ENCODE results near the gene NUDT9. TPM values are rescaled to one million over a fixed set of nuclear protein-coding genes. Genes with fewer than 3 reads are reported as not detected.
"Not testable (repeated sequence)": the region's sequence is repeated elsewhere in the genome, so short reads cannot be mapped to it uniquely, and the experiment has no call there.

NUDT9 gene, protein sequence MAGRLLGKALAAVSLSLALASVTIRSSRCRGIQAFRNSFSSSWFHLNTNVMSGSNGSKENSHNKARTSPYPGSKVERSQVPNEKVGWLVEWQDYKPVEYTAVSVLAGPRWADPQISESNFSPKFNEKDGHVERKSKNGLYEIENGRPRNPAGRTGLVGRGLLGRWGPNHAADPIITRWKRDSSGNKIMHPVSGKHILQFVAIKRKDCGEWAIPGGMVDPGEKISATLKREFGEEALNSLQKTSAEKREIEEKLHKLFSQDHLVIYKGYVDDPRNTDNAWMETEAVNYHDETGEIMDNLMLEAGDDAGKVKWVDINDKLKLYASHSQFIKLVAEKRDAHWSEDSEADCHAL
- 38.5 and 40.7 TPM in 2 replicates for total RNA-seq (2014; rRNA removed; shearing (Covaris generic))

GRCh38 chr4:87422104-87423052, at the start of gene NUDT9:
NUDT9 (plus strand) TSS chr4:87422573; CDS start chr4:87422906, 333 bp downstream.
- Histone ChIP-seq H3K4me3 (peak within 1 kb of the TSS; percentile 66), H3K27me3 (no peaks in the 10 kb centered on the region), H3K36me3 (no peaks in the 10 kb centered on the region), H3K27ac (peak within 1 kb of the TSS; percentile 72), H3K9me3 (replicated peaks) (no peaks in the 10 kb centered on the region), H3K4me1 (peaks cover 17% of the 10 kb centered on the region)
- peak; percentile 98 to 99 for DNase-seq

GRCh38 chr4:87375719-87376291, 46.6 kb upstream of the NUDT9 start:
- H3K36me3 ChIP-seq: peaks cover 32% of the 10 kb centered on the region
- no peak overlapping the region for H3K4me3 ChIP-seq
- H3K27ac ChIP-seq: no peak overlapping the region
- no peaks in the 10 kb centered on the region for H3K4me1 ChIP-seq
- H3K27me3 ChIP-seq: no peaks in the 10 kb centered on the region
- no peaks in the 10 kb centered on the region for H3K9me3 ChIP-seq (replicated peaks)
- DNase-seq: peak in 1 of 2 experiments; percentile 63

- H3K27ac ChIP-seq: no peak overlapping the region
- H3K36me3 ChIP-seq: peaks cover 32% of the 10 kb centered on the region
- H3K4me3 ChIP-seq: no peak overlapping the region
- no peaks in the 10 kb centered on the region for H3K9me3 ChIP-seq (replicated peaks)
- H3K4me1 ChIP-seq: no peaks in the 10 kb centered on the region
- H3K27me3 ChIP-seq: no peaks in the 10 kb centered on the region
- no peak for DNase-seq
Measured at GRCh38 chr4:87377816-87378215, 44.6 kb upstream of the NUDT9 start.

DNA sequence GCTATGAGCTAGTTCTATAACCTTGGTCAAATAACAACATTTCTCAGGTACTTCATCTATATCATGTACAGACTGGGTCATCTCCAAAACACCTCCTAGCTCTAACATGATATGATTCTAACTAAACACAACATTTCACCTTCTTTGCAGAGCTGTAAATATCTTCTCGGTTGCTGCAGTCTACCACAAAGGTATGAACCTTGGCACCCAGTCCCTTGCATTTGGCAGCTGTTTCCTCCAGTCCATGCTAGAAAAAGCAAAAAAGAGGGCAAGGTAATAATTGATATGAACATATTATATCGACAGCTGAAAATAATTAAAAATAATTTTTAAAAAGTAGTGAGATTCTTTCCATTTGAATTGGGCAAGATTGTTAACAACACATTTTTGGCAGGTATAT, 40.3 kb upstream of the NUDT9 start:
- Histone ChIP-seq H3K27me3 (no peaks in the 10 kb centered on the region), H3K4me1 (no peaks in the 10 kb centered on the region), H3K36me3 (peaks cover 31% of the 10 kb centered on the region), H3K27ac (no peak overlapping the region), H3K9me3 (replicated peaks) (peaks cover 2% of the 10 kb centered on the region; the same call in 1 of the 2 replicates), H3K4me3 (no peak overlapping the region)
- no peak for DNase-seq

- H3K4me1 ChIP-seq: no peaks in the 10 kb centered on the region
- no peak for DNase-seq
- no peaks in the 10 kb centered on the region for H3K27me3 ChIP-seq
- H3K36me3 ChIP-seq: peaks cover 31% of the 10 kb centered on the region
- H3K27ac ChIP-seq: no peak overlapping the region
- peaks cover 2% of the 10 kb centered on the region; the same call in 1 of the 2 replicates for H3K9me3 ChIP-seq (replicated peaks)
- no peak overlapping the region for H3K4me3 ChIP-seq
Measured at GRCh38 chr4:87382931-87383330, 39.4 kb upstream of the NUDT9 start.

GRCh38 chr4:87384466-87385132, 37.8 kb upstream of the NUDT9 start:
- DNase-seq; H3K4me1 ChIP-seq; H3K4me3 ChIP-seq; H3K27me3 ChIP-seq; H3K27ac ChIP-seq; H3K9me3 ChIP-seq (replicated peaks): not testable (repeated sequence)
- peaks cover 30% of the 10 kb centered on the region for H3K36me3 ChIP-seq

DNA sequence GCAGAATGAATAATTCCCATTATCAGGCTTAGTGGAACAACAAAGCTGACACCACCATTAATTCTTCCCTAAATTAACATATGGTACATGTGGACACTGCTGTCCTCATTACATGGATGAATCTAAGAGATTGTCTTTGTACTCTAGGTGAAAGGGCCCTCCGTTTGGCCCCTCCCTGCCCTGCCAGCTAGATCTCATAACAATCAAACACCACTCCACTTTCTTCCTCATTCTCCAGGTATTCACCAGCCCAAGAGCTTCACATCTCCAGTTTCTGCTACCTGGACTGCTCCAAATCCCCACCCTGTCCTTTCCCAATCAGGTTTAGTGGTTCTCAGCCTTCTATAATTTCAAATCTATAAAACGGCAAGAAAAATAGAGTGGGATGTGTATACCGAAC, 35.1 kb upstream of the NUDT9 start:
- Histone ChIP-seq H3K9me3 (replicated peaks) (peaks cover 2% of the 10 kb centered on the region; the same call in 1 of the 2 replicates), H3K36me3 (peaks cover 15% of the 10 kb centered on the region), H3K27me3 (no peaks in the 10 kb centered on the region), H3K27ac (no peak overlapping the region), H3K4me3 (no peak overlapping the region), H3K4me1 (peaks cover 6% of the 10 kb centered on the region; the same call in 1 of the 2 replicates)
- DNase-seq: no peak

DNA sequence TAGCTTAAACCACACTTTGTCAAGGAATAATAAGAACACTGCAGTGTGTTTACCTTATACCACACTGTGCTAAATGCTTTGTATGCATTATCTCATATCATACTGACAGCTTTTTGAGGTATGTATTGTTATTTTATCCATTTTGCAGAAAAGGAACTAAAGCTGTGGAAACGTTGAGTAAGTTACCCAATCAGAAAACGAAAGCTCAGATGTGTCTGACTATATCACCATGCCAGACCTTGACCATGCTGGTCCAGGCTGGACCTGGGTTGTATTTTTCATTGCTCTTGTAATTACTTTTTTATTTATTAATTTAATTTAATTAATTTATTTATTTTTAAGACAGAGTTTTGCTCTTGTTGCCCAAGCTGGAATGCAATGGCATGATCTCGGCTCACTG, 33.5 kb upstream of the NUDT9 start:
- Histone ChIP-seq H3K9me3 (replicated peaks) (no peaks in the 10 kb centered on the region; the same call in 1 of the 2 replicates), H3K27ac (no peak overlapping the region), H3K27me3 (no peaks in the 10 kb centered on the region), H3K36me3 (peaks cover 10% of the 10 kb centered on the region), H3K4me1 (peaks cover 7% of the 10 kb centered on the region; the same call in 1 of the 2 replicates), H3K4me3 (no peak overlapping the region)
- DNase-seq: no peak

GRCh38 chr4:87390055-87390454, 32.3 kb upstream of the NUDT9 start:
- H3K9me3 ChIP-seq (replicated peaks); DNase-seq; H3K27me3 ChIP-seq; H3K36me3 ChIP-seq; H3K4me1 ChIP-seq: not testable (repeated sequence)
- Histone ChIP-seq H3K4me3 (peak overlapping the region; percentile 70), H3K27ac (peak overlapping the region; percentile 61)

- H3K4me3 ChIP-seq: peak overlapping the region; percentile 70
- no peaks in the 10 kb centered on the region; the same call in 1 of the 2 replicates for H3K9me3 ChIP-seq (replicated peaks)
- peaks cover 7% of the 10 kb centered on the region; the same call in 1 of the 2 replicates for H3K4me1 ChIP-seq
- DNase-seq: no peak
- H3K27ac ChIP-seq: peak overlapping the region; percentile 61
- no peaks in the 10 kb centered on the region for H3K27me3 ChIP-seq
- peaks cover 5% of the 10 kb centered on the region for H3K36me3 ChIP-seq
Measured at GRCh38 chr4:87390551-87390890, 31.9 kb upstream of the NUDT9 start.

DNA sequence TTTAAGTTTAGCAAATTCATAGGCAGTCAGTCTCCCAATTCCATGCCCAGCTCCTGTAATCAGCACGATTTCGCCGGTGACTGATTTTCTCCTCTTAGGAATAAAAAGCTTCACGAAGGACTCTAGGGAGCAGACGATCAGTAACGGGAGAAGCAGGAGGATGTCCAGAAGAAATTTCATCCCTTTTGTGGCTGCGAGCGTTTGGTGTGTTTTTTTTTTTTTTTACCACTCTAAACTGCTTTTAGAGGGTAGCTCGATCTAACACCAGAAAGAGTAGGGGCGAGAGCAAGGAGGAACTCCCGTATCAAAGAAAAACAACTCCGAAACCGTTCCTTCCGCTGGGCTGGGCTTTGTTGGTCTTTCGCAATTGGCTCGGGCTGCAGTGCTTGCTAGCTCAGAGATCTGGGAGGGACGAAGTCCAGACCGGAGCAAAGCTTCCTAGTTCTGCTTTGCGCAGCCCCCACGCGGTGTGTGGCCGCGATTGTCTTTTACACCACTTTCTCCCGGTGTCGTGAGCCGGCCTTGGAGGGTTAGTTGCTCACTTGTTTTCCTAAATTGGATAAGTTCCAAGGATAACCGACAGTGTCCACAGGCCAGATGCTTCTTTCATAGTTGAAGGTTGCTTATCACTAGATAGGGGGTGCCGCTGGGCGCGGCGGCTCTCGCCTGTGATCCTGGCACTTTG, 31.3 kb upstream of the NUDT9 start, which contains the start of gene HSD17B11:
Gene HSD17B11, minus strand, starts transcription at position 298 of the 685 bp plus-strand sequence. Its CDS starts 118 bp downstream, at position 180.
- H3K36me3 ChIP-seq: peaks cover 5% of the 10 kb centered on the region
- peak; percentile 95 to 98 for DNase-seq
- H3K4me1 ChIP-seq: peaks cover 7% of the 10 kb centered on the region; the same call in 1 of the 2 replicates

DNA sequence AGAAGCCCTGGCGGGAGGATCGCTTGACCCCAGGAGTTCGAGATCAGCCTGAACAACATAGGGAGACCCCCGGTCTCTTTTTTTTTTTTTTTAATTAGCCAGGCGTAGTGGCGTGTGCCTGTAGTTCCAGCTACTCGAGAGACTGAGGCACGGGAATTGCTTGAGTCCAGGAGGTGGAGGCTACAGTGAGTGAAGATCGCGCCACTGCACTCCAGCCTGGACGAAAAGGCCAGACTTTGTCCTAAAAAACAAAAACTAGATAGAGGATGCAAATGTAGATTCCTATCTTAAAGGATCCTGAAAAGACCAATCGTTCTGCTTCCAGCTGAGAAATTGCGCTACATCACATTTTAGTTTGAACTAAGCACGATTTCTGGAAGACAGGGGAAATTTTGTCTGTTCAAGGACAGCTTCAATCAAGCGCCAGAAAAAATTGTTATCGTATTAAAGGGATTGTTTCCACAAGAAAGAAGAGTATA, 30.8 kb upstream of the NUDT9 start:
- Histone ChIP-seq H3K4me1 (peaks cover 7% of the 10 kb centered on the region; the same call in 1 of the 2 replicates), H3K27ac (peak overlapping the region; percentile 61), H3K27me3 (no peaks in the 10 kb centered on the region), H3K4me3 (peak overlapping the region; percentile 70), H3K36me3 (peaks cover 5% of the 10 kb centered on the region), H3K9me3 (replicated peaks) (no peaks in the 10 kb centered on the region; the same call in 1 of the 2 replicates)
- no peak for DNase-seq

More for the DNA sequence above, 31.3 kb upstream of the NUDT9 start, which contains the start of gene HSD17B11:
- Histone ChIP-seq H3K27ac (peak within 1 kb of the TSS; percentile 61), H3K9me3 (replicated peaks) (no peaks in the 10 kb centered on the region; the same call in 1 of the 2 replicates), H3K4me3 (peak within 1 kb of the TSS; percentile 70), H3K27me3 (no peaks in the 10 kb centered on the region)

DNA sequence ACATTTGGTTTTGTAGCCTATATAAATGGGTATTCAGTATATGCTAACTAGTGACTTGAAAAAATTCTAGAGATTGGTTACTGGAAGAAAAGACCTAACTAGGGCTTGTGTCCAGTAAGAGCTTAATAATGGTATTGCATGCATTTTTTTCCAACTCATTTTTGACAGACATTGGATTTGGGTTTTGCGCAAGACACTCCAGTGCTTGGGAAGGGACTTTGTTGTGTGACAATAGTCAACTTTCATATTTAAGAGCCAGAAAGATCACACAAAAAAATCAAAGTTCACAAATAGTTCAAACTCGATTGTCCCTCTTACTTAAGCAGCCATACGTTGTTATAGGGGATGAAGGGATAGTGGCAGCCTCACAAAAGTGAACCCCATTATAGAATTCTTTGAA, 30.2 kb upstream of the NUDT9 start:
- Histone ChIP-seq H3K4me3 (peak overlapping the region; percentile 70), H3K36me3 (peaks cover 3% of the 10 kb centered on the region), H3K9me3 (replicated peaks) (no peaks in the 10 kb centered on the region; the same call in 1 of the 2 replicates), H3K27me3 (no peaks in the 10 kb centered on the region), H3K4me1 (peaks cover 7% of the 10 kb centered on the region; the same call in 1 of the 2 replicates), H3K27ac (no peak overlapping the region; the same call in 1 of the 2 replicates)
- no peak for DNase-seq
